GM19240 (cell line): ENCODE data around the gene NFASC.

Experiments used
- DNase-seq: peaks from one replicate; pipeline ENCODE4 v3.0.0; 2011; ENCODE audit warnings: low spot score; ENCODE audit not compliant: insufficient read length

The NFASC gene

DNA sequence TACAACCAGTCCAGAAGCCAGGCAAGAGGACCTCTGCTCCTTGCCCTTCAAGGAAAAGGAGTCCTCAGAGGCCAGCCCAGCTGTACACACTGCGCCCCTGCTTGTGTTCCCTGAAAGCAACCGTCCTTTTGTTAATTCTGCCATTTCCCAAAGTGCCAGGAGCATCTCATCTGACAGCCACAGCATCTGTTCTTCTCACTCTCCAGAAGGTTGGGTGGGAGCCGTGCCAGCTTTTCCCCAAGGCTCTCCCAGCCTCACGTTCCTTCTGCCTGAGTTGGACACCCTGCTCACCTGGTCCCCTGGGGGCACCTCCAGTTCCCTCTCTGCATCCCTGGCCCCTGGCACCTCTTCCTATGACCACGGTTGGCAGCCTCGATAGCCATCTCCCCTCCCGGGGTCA, 161.8 kb downstream of the NFASC start:
- no peak for DNase-seq

DNA sequence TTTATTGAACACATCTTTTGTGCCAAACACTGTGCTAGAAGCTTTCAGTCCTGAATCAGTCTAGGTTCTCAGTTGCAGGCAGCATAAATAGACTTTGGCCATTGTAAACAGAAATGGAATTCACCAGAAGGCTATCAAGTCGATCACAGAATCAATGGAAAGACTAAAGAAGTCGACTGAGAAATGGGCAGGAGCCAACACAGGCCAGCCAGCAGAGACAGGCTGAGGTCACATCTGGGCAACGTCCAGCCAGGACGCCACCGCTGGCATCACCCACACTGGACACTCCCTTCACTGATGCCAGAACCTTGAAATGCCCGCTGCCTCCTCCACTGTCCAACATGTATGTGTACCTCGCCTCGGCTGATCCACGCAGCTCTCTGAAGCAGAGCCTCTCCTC, 166.9 kb downstream of the NFASC start:
- DNase-seq: no peak

DNA sequence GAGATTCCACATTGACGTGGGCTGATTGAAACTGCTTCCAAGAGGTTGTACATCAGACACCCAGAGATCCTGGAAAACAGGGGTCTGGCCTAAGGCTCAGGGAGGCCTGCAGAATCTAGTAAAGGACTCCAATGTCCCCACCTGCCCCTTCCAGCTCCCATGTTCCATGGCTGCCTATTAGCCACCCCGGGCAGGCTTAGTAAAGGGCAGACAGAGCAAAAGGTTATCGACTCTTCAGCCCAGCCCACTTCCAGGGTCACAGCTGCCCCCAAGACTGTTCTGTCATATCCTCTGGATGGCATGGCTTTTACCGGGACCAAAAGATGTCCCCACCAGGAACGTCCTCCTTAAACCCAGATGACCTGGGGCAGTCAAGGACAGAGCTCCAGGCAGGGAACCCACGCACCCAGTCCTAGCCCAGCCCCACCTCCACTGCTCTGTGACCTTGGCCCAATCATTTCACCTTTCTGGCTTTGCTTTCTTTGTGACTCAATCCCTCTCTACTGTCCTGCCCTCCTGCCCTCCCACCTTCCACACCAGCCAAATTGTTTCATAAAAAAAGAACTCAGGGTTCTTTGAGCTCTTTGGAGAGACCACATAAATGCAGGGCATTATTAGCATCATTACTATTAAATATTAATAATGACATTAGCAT, 167.6 kb downstream of the NFASC start:
- no peak for DNase-seq

DNA sequence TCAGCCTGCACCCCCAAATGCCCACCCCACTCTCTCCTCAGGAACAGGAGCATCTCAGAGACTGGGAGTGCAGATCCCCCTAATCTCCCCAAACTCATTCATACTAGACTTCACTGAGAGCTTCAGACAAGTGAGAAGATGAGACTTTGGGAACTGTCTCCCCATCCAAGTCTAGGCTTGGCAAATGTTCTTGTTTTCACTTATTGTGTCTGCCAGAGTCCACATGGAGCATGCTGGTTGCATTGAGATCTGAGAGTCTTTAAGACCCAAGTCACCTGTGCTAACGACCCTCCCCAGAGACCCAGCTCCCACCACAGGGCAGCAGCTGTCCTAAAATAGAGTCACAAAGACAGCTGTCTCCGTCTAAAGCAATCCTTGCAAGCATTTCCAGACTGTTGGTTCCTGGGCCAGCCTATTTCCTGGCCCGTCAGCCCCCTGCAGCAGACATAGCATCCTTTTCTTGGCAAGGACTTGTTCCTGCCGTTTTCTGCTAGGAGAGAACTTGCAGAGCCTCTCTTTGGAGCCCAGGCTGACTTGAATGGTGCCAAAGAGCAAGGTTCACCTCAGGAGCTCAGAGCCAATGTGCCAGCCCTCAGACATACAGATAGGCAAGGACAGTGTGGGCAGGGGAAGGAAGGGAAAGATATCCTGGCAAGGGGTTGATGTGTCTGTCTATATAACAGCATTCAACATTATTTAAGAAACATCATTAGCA, 170.5 kb downstream of the NFASC start:
- no peak for DNase-seq

- no peak for DNase-seq
These were observed 171.6 kb downstream of the NFASC start for GRCh38 chr1:205041998-205042910.

DNA sequence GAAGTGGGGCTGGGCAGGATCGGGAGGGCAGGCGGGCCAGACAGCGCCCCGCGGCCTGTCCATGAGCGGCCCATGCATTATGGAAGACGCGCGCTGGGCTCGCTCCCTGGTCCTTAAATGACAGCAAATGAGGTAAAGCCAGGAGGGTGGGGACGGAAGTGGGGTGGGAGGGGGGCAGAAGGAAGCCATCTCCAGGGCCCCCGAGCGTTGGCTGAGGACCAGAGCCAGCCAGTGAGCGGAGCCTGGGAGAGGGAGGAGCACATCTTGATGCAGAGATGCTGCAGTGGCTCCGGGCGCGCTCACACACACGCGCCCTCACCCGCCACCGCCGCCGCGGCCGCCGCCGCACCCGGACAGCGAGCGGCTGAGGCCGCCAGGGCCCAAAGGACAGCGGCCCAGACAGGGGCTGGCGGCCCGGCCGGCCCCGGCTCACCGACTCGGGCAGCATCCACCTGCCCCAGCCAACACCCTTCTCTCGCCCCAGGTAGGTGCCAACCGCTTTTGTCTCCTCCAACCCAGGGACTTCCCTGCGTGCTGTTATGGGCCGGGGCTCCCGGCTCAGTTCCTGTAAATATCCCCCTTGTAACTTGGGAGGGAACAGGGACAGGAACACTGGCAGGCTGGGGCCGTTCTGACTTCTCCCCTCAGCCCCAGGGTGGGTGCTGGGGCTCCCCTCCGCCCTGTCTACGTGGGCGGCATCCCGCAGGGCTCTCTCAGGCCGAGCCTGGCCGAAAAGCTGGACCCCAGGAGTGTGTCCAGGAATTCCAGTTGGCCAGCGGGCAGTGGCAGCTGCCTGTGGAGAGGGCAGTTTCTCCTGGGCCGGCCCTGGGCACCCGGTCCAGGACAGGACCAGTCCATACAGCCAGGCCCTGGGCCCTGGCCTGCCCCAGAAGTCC, 172.5 kb downstream of the NFASC start, which contains the start of gene CNTN2:
Gene CNTN2, plus strand, starts transcription at position 302 of the 896 bp plus-strand sequence. CDS start 9,974 bp downstream, outside the sequence.
- DNase-seq: no peak

DNA sequence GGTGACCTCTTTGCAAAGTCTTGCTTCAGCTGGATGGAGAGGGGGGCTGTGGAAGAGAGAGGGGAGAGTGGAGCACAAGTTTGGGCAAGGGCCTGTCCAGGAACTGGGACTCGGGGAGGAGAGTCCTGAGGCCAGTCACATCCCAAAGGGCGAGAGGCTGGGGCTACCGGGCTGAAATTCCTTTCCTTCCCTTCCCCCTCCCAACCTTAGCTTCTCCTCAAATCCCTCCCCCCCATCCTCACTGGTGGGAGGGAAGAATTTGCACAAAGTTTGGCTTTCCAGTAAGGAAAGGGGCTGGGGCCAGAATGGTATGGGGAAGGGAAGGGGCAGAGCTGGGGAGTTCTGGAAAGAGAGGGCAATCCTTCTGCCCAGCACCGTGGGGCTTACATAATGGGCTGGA, 173.2 kb downstream of the NFASC start:
- no peak for DNase-seq

DNA sequence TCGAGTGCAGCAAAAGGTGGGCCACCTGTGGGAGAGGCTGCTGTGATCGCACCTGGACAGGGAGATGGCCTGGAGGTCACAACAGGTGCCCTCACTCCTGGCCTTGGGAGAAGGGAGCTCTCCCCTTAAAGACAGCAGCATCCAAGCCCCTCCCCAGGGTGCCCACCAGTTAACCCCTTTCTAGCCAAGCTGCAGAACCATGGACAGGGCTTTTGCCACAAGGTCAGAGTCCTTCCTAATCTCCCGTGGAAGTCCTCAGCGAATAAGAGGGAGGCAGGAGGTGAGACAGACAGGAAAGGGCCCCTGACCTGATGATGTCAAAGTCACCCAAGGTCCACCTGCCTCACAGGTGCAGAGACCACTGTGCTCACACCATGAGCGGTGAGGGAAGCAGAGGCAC, 174.1 kb downstream of the NFASC start:
- no peak for DNase-seq

GRCh38 chr1:205045146-205045545, 174.5 kb downstream of the NFASC start:
- DNase-seq: no peak

DNA sequence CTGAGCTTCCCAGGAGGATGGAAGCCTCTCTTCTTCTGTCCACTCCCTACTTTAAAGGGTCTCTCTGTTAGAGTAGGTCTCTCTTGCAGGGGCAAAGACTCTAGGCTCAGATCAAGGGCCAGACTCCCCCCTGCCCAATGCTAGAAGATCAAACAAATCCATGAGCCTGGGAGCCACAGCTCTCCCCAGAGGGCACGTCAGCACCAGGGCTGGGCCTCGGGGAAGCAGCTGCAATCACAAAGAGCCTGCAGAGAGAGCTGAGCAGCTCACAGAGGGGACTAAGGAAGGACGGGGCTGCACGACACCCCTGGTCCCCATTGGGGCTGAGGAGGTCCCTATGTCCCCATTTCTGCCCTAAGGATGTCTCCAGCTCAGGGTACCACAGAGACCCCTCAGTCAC, 176.2 kb downstream of the NFASC start:
- DNase-seq: no peak

DNA sequence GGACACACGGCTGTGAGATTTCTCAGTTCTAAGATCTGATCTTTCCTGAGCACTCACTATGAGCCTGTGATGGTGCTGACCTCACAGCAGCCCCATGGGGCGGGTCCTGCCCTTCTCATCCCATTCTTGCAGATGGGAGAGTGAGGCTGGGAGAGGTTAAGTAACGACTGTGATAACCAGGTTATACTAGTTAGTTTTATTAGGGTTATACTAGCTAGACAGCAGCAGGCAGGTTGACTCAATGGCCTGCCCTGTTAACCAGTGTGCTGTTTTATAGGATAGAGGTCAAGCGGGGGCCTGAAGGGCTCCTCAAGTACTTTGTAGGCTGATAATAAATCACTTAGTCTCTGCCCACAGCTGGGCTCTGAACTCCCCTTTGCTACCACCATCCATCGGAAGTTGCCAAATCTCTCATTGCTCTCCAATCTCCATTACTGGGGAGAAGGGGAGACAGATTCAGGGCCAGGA, 177.1 kb downstream of the NFASC start:
- DNase-seq: no peak

- no peak for DNase-seq
These were observed 177.7 kb downstream of the NFASC start for GRCh38 chr1:205048382-205048781.

GRCh38 chr1:205049479-205049878, 178.8 kb downstream of the NFASC start:
- DNase-seq: no peak

- DNase-seq: no peak
These were observed 182.0 kb downstream of the NFASC start for GRCh38 chr1:205052690-205053089.

DNA sequence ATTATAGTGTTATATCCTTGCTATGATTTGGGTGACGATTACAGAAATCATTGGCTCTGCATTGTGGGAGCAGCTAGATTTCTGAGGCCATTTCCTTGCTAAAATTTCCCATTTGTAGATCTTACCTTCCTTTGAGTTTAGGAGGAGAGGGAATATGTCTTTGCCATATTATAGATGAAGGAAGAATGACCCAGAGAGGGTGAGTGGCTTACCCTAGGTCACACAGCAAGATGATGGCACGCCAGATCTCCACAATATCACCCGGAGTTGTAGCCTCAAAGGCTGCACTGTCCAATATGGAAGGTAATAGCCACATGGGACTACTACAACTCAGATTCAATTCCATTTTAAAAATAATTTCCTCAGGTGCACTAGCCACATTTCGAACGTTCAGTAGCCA, 182.6 kb downstream of the NFASC start:
- DNase-seq: no peak

DNA sequence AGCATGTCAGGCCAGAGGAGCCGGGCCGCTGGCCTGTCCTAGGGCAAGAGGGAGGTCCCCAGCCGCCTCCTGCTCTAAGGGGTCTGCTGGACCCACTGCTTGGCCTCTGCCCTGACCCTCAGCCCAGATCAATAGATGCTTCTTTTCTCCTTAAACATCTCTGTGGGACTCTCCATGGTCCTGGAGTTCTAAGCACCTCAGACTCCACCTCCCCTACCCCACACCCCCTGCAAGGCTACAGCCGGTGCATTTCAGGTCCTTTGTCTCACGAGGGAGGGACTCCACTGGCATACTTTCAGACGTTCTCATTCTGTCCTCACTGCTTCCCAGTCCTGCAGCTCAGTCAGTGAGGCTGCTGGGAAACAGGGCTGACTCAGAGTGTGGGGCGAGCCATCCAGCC, 183.4 kb downstream of the NFASC start:
- DNase-seq: no peak

- no peak for DNase-seq
These were observed 185.5 kb downstream of the NFASC start for GRCh38 chr1:205056188-205056611.

- no peak for DNase-seq
These were observed 186.4 kb downstream of the NFASC start for GRCh38 chr1:205056956-205057568.

DNA sequence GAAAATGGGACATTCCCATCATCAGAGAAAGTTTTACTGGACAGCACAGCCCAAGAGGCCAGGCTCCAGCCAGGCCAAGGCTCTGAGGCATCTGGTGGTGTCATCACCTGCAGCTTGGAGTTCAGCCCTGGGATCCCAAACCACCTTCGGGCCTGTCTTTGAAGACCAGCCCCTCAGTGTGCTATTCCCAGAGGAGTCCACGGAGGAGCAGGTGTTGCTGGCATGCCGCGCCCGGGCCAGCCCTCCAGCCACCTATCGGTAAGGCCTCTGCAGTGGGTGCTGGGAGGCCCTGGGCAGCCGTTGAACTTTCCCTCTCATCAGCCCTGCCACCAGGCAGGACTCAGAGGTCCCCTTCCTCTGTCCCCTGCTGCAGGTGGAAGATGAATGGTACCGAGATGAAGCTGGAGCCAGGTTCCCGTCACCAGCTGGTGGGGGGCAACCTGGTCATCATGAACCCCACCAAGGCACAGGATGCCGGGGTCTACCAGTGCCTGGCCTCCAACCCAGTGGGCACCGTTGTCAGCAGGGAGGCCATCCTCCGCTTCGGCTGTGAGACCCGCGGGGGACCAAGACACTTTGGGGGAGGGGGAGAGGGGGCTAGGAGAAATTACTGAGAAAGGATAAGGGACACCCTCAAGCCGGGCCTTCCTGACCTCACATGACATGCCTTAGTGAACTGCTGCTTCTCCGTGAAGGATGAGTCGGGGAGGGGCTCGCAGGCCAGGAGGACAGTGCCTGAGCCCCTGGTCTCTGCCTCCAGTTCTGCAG, 187.3 kb downstream of the NFASC start:
- DNase-seq: no peak

GRCh38 chr1:205058853-205059252, 188.2 kb downstream of the NFASC start:
- DNase-seq: no peak
